ENCODE results near the gene SOAT1. TPM values are rescaled to one million over a fixed set of nuclear protein-coding genes. Genes with fewer than 3 reads are reported as not detected.

Gene SOAT1
- total RNA-seq, 2 donors from 2014 or later, result 29.5 to 31.6 TPM

- ATAC-seq (no peak), DNase-seq (no peak)
- intact Hi-C loops (cut with DNase I, micrococcal nuclease), result no loop called here
Observed at GRCh38 chr1:179300112-179300511, 6.5 kb downstream of the SOAT1 start.

GRCh38 chr1:179302070-179302469, 8.5 kb downstream of the SOAT1 start:
- intact Hi-C loops (cut with DNase I, micrococcal nuclease), result no loop called here
- ATAC-seq, result no peak
- no peak for DNase-seq

- intact Hi-C loops (cut with DNase I, micrococcal nuclease), result no loop called here
- ATAC-seq, result no peak
- no peak for DNase-seq
Observed at GRCh38 chr1:179303200-179303785, 9.7 kb downstream of the SOAT1 start.

GRCh38 chr1:179305450-179305849, 11.9 kb downstream of the SOAT1 start:
- ATAC-seq (no peak), DNase-seq (no peak)
- intact Hi-C loops (cut with DNase I, micrococcal nuclease), result no loop called here

- ATAC-seq (no peak), DNase-seq (no peak)
- intact Hi-C loops (cut with DNase I, micrococcal nuclease), result no loop called here
Observed at GRCh38 chr1:179310291-179310690, 16.7 kb downstream of the SOAT1 start.

GRCh38 chr1:179310721-179311120, 17.1 kb downstream of the SOAT1 start:
- DNase-seq (no peak), ATAC-seq (no peak)
- intact Hi-C loops (cut with DNase I, micrococcal nuclease), result no loop called here

- DNase-seq, result no peak
- ATAC-seq, result no peak
- intact Hi-C loops (cut with DNase I, micrococcal nuclease), result no loop called here
Observed at GRCh38 chr1:179311149-179311700, 17.6 kb downstream of the SOAT1 start.

- intact Hi-C loops (cut with DNase I, micrococcal nuclease), result no loop called here
- ATAC-seq, result no peak
- no peak for DNase-seq
Observed at GRCh38 chr1:179313004-179313403, 19.4 kb downstream of the SOAT1 start.

GRCh38 chr1:179314928-179315327, 21.3 kb downstream of the SOAT1 start:
- intact Hi-C loops (cut with DNase I, micrococcal nuclease), result no loop called here
- no peak for ATAC-seq
- DNase-seq, result no peak

- DNase-seq, result no peak
- intact Hi-C loops (cut with DNase I, micrococcal nuclease), result no loop called here
- no peak for ATAC-seq
Observed at GRCh38 chr1:179318491-179318890, 24.9 kb downstream of the SOAT1 start.

GRCh38 chr1:179321533-179322216, 28.1 kb downstream of the SOAT1 start:
- DNase-seq, result no peak
- no peak for ATAC-seq
- intact Hi-C loops (cut with DNase I, micrococcal nuclease), result no loop called here

- DNase-seq (no peak), ATAC-seq (peak; percentile 37)
- intact Hi-C loops (cut with DNase I, micrococcal nuclease), result no loop called here
Observed at GRCh38 chr1:179322557-179322956, 29.0 kb downstream of the SOAT1 start.

- intact Hi-C loops (cut with DNase I, micrococcal nuclease), result no loop called here
- DNase-seq, result no peak
- ATAC-seq, result no peak
Observed at GRCh38 chr1:179323436-179323835, 29.8 kb downstream of the SOAT1 start.

GRCh38 chr1:179325836-179326235, 32.2 kb downstream of the SOAT1 start:
- intact Hi-C loops (cut with DNase I, micrococcal nuclease), result no loop called here
- no peak for DNase-seq
- no peak for ATAC-seq

GRCh38 chr1:179326746-179327145, 33.1 kb downstream of the SOAT1 start:
- DNase-seq (no peak), ATAC-seq (no peak)
- intact Hi-C loops (cut with DNase I, micrococcal nuclease), result no loop called here

- DNase-seq (no peak), ATAC-seq (no peak)
- intact Hi-C loops (cut with DNase I, micrococcal nuclease), result no loop called here
Observed at GRCh38 chr1:179327196-179327595, 33.6 kb downstream of the SOAT1 start.

GRCh38 chr1:179327679-179328078, 34.1 kb downstream of the SOAT1 start:
- intact Hi-C loops (cut with DNase I, micrococcal nuclease), result no loop called here
- no peak for DNase-seq
- no peak for ATAC-seq

GRCh38 chr1:179329862-179330261, 36.3 kb downstream of the SOAT1 start:
- intact Hi-C loops (cut with DNase I, micrococcal nuclease), result no loop called here
- DNase-seq (no peak), ATAC-seq (no peak)

- ATAC-seq, result no peak
Observed at GRCh38 chr1:179334440-179334839, 40.8 kb downstream of the SOAT1 start.

GRCh38 chr1:179337288-179337687, 43.7 kb downstream of the SOAT1 start:
- peak in 1 of 2 donors; percentile 17 for DNase-seq
- intact Hi-C loops (cut with DNase I, micrococcal nuclease), result no loop called here
- peak; percentile 96 for ATAC-seq

More at GRCh38 chr1:179334440-179334839, 40.8 kb downstream of the SOAT1 start:
- no peak for DNase-seq
- intact Hi-C loops (cut with DNase I, micrococcal nuclease), result no loop called here
